Measurements from ENCODE around the gene KLB. TPM values are rescaled to one million over a fixed set of nuclear protein-coding genes. Genes with fewer than 3 reads are reported as not detected.
"Not testable (repeated sequence)": the region's sequence is repeated elsewhere in the genome, so short reads cannot be mapped to it uniquely, and the experiment has no call there.

Gene KLB
- 0.02 TPM for total RNA-seq (2013)
- polyA plus RNA-seq: not detected
- polyA minus RNA-seq: 0.08 and 0.14 TPM in 2 replicates
- 0 to 2.4 (median 0.12) reads per million in 11 experiments for total RNA-seq

DNA sequence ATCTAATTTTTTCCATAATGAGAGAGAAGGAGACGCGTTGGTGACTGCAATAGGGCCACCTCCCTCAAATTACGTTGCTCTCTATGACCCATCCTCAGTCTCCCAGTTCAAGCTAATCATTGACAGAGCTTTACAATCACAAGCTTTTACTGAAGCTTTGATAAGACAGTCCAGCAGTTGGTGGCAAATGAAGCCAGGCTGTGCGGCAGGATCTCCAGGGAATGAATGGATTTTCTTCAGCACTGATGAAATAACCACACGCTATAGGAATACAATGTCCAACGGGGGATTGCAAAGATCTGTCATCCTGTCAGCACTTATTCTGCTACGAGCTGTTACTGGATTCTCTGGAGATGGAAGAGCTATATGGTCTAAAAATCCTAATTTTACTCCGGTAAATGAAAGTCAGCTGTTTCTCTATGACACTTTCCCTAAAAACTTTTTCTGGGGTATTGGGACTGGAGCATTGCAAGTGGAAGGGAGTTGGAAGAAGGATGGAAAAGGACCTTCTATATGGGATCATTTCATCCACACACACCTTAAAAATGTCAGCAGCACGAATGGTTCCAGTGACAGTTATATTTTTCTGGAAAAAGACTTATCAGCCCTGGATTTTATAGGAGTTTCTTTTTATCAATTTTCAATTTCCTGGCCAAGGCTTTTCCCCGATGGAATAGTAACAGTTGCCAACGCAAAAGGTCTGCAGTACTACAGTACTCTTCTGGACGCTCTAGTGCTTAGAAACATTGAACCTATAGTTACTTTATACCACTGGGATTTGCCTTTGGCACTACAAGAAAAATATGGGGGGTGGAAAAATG is at the start of gene KLB:
KLB (plus strand) TSS at position 168 of the 821 bp plus-strand sequence; CDS start at position 188, 20 bp downstream.
- no peak within 1 kb of the TSS for H3K4me2 ChIP-seq (replicated peaks; ENCODE audit: extremely low read depth, low read length, poor library complexity, severe bottlenecking)
- H4K20me1 ChIP-seq (ENCODE audit: insufficient read depth, low read length): no peaks in the 10 kb centered on the region
- H3K4me3 ChIP-seq (replicated peaks in 1 of 3; ENCODE audit: low read depth in 2 of 3, low read length in 3 of 3): no peak within 1 kb of the TSS
- no peak for TF ChIP-seq CTCF (IDR thresholded peaks at IDR 0.05)
- Mint-ChIP-seq H3K4me1 (no peaks in the 10 kb centered on the region), H3K27me3 (ENCODE audit: low read depth in 3 of 3) (peaks cover 1 to 3% (median 2%) of the 10 kb centered on the region in 3 donors), H3K9me3 (no peaks in the 10 kb centered on the region), H3K36me3 (no peaks in the 10 kb centered on the region), H3K4me3 (no peak within 1 kb of the TSS), H3K27ac (no peak within 1 kb of the TSS)
- intact Hi-C loops (cut with micrococcal nuclease): no loop called here
- no peak for DNase-seq
- H3K79me2 ChIP-seq (ENCODE audit: insufficient read depth, low read length): no peaks in the 10 kb centered on the region
- no peaks in the 10 kb centered on the region for H3K4me1 ChIP-seq (ENCODE audit: control insufficient read depth in 1 of 2, insufficient read depth in 2 of 2, low read length in 2 of 2)
- no peak within 1 kb of the TSS for H3K27ac ChIP-seq (ENCODE audit: low read depth in 1 of 2, low read length in 2 of 2)
- 95% methylated on average over 3 of the region's 12 CpGs for WGBS (ENCODE audit: insufficient coverage)
- no peak within 1 kb of the TSS for H2AFZ ChIP-seq (ENCODE audit: insufficient read depth, low read depth, low read length, poor library complexity, severe bottlenecking)
- no peaks in the 10 kb centered on the region for H3K9me3 ChIP-seq (replicated peaks in 1 of 2; ENCODE audit: control insufficient read depth in 1 of 2, insufficient read depth in 1 of 2, low read length in 2 of 2)
- no peaks in the 10 kb centered on the region for H3K27me3 ChIP-seq (ENCODE audit: control insufficient read depth in 2 of 2, insufficient read depth in 2 of 2, low read length in 2 of 2)
- no peaks in the 10 kb centered on the region for H3K36me3 ChIP-seq (replicated peaks in 1 of 2; ENCODE audit: control insufficient read depth in 1 of 2, insufficient read depth in 2 of 2, low read length in 2 of 2)
- no peak within 1 kb of the TSS for H3K9ac ChIP-seq (ENCODE audit: insufficient read depth, low read length, poor library complexity, severe bottlenecking)

DNA sequence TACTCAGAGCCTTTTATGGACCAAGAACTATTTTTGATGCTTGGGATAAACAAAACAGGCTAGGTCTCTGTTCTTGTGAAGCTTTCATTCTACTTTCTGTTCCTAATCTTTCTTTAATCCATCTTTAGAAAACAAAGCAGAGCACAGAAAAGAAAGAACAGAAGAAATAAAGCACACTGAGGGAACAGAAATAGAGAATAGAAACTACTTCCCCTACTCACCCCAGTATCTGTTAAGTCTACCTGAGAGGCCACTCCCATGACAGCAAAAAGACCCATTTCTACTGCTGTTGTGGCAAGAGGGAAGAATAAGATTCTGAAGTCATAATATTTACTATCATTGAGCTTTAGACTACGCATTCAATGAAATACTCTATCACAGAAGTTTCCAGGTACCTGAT is 49.7 kb upstream of the KLB start:
- no peak overlapping the region for H3K9ac ChIP-seq (ENCODE audit: insufficient read depth, low read length, poor library complexity, severe bottlenecking)
- Mint-ChIP-seq H3K36me3 (peaks cover 3 to 10% of the 10 kb centered on the region in 2 donors), H3K27me3 (ENCODE audit: low read depth in 3 of 3) (peaks cover 0 to 1% (median 0%) of the 10 kb centered on the region in 3 donors), H3K27ac (peak overlapping the region in 5 of 7 donors; percentile 9 to 50 (median 33)), H3K9me3 (no peaks in the 10 kb centered on the region), H3K4me3 (no peak overlapping the region), H3K4me1 (peaks cover 41% of the 10 kb centered on the region)
- no peak overlapping the region for H3K4me3 ChIP-seq (replicated peaks in 1 of 3; ENCODE audit: low read depth in 2 of 3, low read length in 3 of 3)
- H3K4me1 ChIP-seq (ENCODE audit: control insufficient read depth in 1 of 2, insufficient read depth in 2 of 2, low read length in 2 of 2): peaks cover 19 to 29% of the 10 kb centered on the region in 2 donors
- H3K4me2 ChIP-seq (replicated peaks; ENCODE audit: extremely low read depth, low read length, poor library complexity, severe bottlenecking): no peak overlapping the region
- peaks cover 97% of the 10 kb centered on the region for H3K79me2 ChIP-seq (ENCODE audit: insufficient read depth, low read length)
- no peaks in the 10 kb centered on the region for H3K27me3 ChIP-seq (ENCODE audit: control insufficient read depth in 2 of 2, insufficient read depth in 2 of 2, low read length in 2 of 2)
- no peak overlapping the region for H2AFZ ChIP-seq (ENCODE audit: insufficient read depth, low read depth, low read length, poor library complexity, severe bottlenecking)
- no peaks in the 10 kb centered on the region for H3K36me3 ChIP-seq (replicated peaks in 1 of 2; ENCODE audit: control insufficient read depth in 1 of 2, insufficient read depth in 2 of 2, low read length in 2 of 2)
- H3K9me3 ChIP-seq (replicated peaks in 1 of 2; ENCODE audit: control insufficient read depth in 1 of 2, insufficient read depth in 1 of 2, low read length in 2 of 2): no peaks in the 10 kb centered on the region
- intact Hi-C loops (cut with micrococcal nuclease): no loop called here
- no peak for TF ChIP-seq CTCF (IDR thresholded peaks at IDR 0.05)
- DNase-seq: no peak
- peak overlapping the region in 1 of 2 donors; percentile 68 for H3K27ac ChIP-seq (ENCODE audit: low read depth in 1 of 2, low read length in 2 of 2)
- WGBS (ENCODE audit: insufficient coverage): no CpG with 5 or more reads among the region's 1 CpG
- no peaks in the 10 kb centered on the region for H4K20me1 ChIP-seq (ENCODE audit: insufficient read depth, low read length)

GRCh38 chr4:39360611-39361010 is 46.1 kb upstream of the KLB start:
- peaks cover 11 to 20% of the 10 kb centered on the region in 2 donors for H3K4me1 ChIP-seq (ENCODE audit: control insufficient read depth in 1 of 2, insufficient read depth in 2 of 2, low read length in 2 of 2)
- peaks cover 34% of the 10 kb centered on the region for H3K4me1 Mint-ChIP-seq

More at GRCh38 chr4:39360611-39361010, 46.1 kb upstream of the KLB start:
- H3K27ac Mint-ChIP-seq: peak overlapping the region in 1 of 7 donors; percentile 21
- H3K4me2 ChIP-seq (replicated peaks; ENCODE audit: extremely low read depth, low read length, poor library complexity, severe bottlenecking); H2AFZ ChIP-seq (ENCODE audit: insufficient read depth, low read depth, low read length, poor library complexity, severe bottlenecking); H3K4me3 Mint-ChIP-seq; DNase-seq; H3K27ac ChIP-seq (ENCODE audit: low read depth in 1 of 2, low read length in 2 of 2); H3K36me3 Mint-ChIP-seq; H3K9me3 ChIP-seq (replicated peaks in 1 of 2; ENCODE audit: control insufficient read depth in 1 of 2, insufficient read depth in 1 of 2, low read length in 2 of 2); H3K27me3 ChIP-seq (ENCODE audit: control insufficient read depth in 2 of 2, insufficient read depth in 2 of 2, low read length in 2 of 2); H3K36me3 ChIP-seq (replicated peaks in 1 of 2; ENCODE audit: control insufficient read depth in 1 of 2, insufficient read depth in 2 of 2, low read length in 2 of 2); H3K27me3 Mint-ChIP-seq (ENCODE audit: low read depth in 3 of 3); intact Hi-C loops (cut with micrococcal nuclease); H4K20me1 ChIP-seq (ENCODE audit: insufficient read depth, low read length); H3K4me3 ChIP-seq (replicated peaks in 1 of 3; ENCODE audit: low read depth in 2 of 3, low read length in 3 of 3); H3K9me3 Mint-ChIP-seq; H3K9ac ChIP-seq (ENCODE audit: insufficient read depth, low read length, poor library complexity, severe bottlenecking): not testable (repeated sequence)
- WGBS (ENCODE audit: insufficient coverage): 100% methylated on average over 1 of the region's 4 CpGs
- H3K79me2 ChIP-seq (ENCODE audit: insufficient read depth, low read length): peaks cover 99% of the 10 kb centered on the region
